Purkinje cell (primary cell): ENCODE results near the gene NGB. TPM values are rescaled to one million over a fixed set of nuclear protein-coding genes. Genes with fewer than 3 reads are reported as not detected.

ENCODE experiments used
- polyA plus RNA-seq: library from polyadenylated mRNA; unstranded; fragments of >200 nt; fragmentation: Nextera tagmentation; gene quantifications from 2 replicates; pipeline ENCODE4 v1.2.1, GENCODE V29; 2014

The NGB gene, protein sequence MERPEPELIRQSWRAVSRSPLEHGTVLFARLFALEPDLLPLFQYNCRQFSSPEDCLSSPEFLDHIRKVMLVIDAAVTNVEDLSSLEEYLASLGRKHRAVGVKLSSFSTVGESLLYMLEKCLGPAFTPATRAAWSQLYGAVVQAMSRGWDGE
- polyA plus RNA-seq, result 0.59 TPM in 1 of 2 replicates, not detected in the other

DNA sequence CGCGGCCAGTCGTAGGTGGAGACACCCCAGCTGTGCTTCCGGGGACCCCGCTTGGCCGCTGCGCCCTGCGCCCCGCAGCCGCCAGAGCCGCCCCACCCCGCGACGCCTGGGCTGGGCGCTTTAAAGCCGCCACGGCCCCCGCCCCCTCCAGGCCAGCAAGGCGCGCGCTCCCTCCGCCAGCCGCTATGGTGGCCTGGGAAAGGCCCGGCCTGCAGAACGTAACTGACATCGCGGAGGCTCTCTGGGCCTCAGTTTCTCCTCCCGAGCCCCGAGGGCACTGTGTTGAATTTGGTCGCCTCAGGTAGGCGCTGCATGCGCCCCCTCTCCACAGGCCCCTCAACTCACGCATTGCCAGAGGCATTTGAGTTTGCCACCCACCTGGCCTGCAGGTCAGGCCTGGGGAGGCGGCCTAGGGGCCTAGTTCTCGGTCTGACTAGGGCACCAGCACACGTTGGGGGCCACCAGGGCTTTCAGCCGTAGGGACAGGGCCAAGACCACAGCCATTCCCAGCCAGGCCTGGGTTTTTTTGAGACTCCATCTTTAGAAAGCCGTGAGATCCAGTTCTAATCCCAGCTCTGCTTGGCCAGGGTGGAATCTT lies at the start of gene NGB:
NGB (minus strand) TSS at position 94 of the 598 bp plus-strand sequence. CDS start 269 bp downstream, outside the sequence.

GRCh38 chr14:77320238-77320935 lies 49.4 kb upstream of the NGB start, which contains the start of gene POMT2:
TSS of gene POMT2 (minus strand) at chr14:77320883. CDS start at chr14:77320681, 202 bp downstream.

Other genes with a start within 250 kb of the NGB start
- gene IRF2BPL, start 242.5 kb downstream of the NGB start, polyA plus RNA-seq, result 3.3 and 6.4 TPM in 2 replicates
- 18.2 and 27.7 TPM in 2 replicates for gene CIPC, start 172.9 kb downstream of the NGB start, polyA plus RNA-seq
- 0.71 and 3.5 TPM in 2 replicates for gene ZDHHC22, start 129.4 kb downstream of the NGB start, polyA plus RNA-seq
- gene TMEM63C, start 89.4 kb downstream of the NGB start, polyA plus RNA-seq, result 0.29 and 0.54 TPM in 2 replicates
- gene POMT2, start 49.7 kb upstream of the NGB start, polyA plus RNA-seq, result 0.62 and 1.1 TPM in 2 replicates
- gene GSTZ1, start 49.8 kb upstream of the NGB start, polyA plus RNA-seq, result 3.2 and 6.5 TPM in 2 replicates
- gene TMED8, start 105.9 kb upstream of the NGB start, polyA plus RNA-seq, result 50.6 and 64.2 TPM in 2 replicates
- gene SAMD15, start 106.2 kb upstream of the NGB start, polyA plus RNA-seq, result 37.4 and 37.8 TPM in 2 replicates
- gene NOXRED1, start 152.3 kb upstream of the NGB start, polyA plus RNA-seq, result 0.60 TPM in 1 of 2 replicates, not detected in the other
- gene VIPAS39, start 186.4 kb upstream of the NGB start, polyA plus RNA-seq, result 13.4 and 19.5 TPM in 2 replicates
- gene AHSA1, start 186.9 kb upstream of the NGB start, polyA plus RNA-seq, result 247 and 323 TPM in 2 replicates
- gene ISM2, start 227.6 kb upstream of the NGB start, polyA plus RNA-seq, result not detected in 2 replicates